ENCODE data around the gene TESPA1.

GRCh38 chr12:55002355-55002754 is 17.8 kb upstream of the TESPA1 start:
- TF ChIP-seq CTCF (conservative IDR thresholded peaks at IDR 0.05; ENCODE audit: low read depth, low read length), result no peak
- no peak for TF ChIP-seq EZH2 (IDR thresholded peaks at IDR 0.05; ENCODE audit: low read length, unreplicated experiment)
- TF ChIP-seq EZH2phosphoT487 (IDR thresholded peaks at IDR 0.05; ENCODE audit: borderline replicate concordance, low read length), result no peak
